DOHH2 (cell line): ENCODE data around the gene ANKRD33B.
"Not testable (repeated sequence)": the region's sequence is repeated elsewhere in the genome, so short reads cannot be mapped to it uniquely, and the experiment has no call there.

Source experiments
- CTCF ChIP-seq: fragments of 200-600 bp; sonication (generic); IDR thresholded peaks from one replicate; pipeline ENCODE4 v1.5.1; 2014; ENCODE audit warnings: antibody characterized with exemption, mild to moderate bottlenecking, low read depth, low read length; ENCODE audit not compliant: poor library complexity, severe bottlenecking
- EZH2phosphoT487 ChIP-seq: fragments of 200-600 bp; sonication (generic); IDR thresholded peaks from 2 replicates; pipeline ENCODE4 v1.6.1; 2017; ENCODE audit warnings: borderline replicate concordance, mild to moderate bottlenecking, antibody characterized with exemption, low read length, moderate library complexity, mixed read lengths

GRCh38 chr5:10630744-10631143 is 66.9 kb downstream of the ANKRD33B start:
- not testable (repeated sequence) for TF ChIP-seq CTCF, EZH2phosphoT487
